Peyer's patch (tissue), 4 donors: Measurements from ENCODE around the gene NIT1. TPM values are rescaled to one million over a fixed set of nuclear protein-coding genes. Genes with fewer than 3 reads are reported as not detected.

Experiments
- DNase-seq, 3 donors: peaks; one replicate each; pipeline ENCODE4 v3.0.0-alpha.2; 2017 to 2019
- H3K27ac ChIP-seq, 4 donors: fragments of 200-600 bp; sonication (generic); one replicate each; pipeline ENCODE4 v1.5.1; 2016 to 2019
- H3K27me3 ChIP-seq, 2 donors: fragments of 200-600 bp; sonication (generic); one replicate each; pipeline ENCODE4 v1.5.1; 2019
- H3K36me3 ChIP-seq, 3 donors: fragments of 200-600 bp; sonication (generic); one replicate each; pipeline ENCODE4 v1.5.1; 2016 to 2019
- H3K4me1 ChIP-seq, 4 donors: fragments of 200-600 bp; sonication (generic); one replicate each; pipeline ENCODE4 v1.5.1; 2016 to 2019
- H3K4me3 ChIP-seq, 4 donors: fragments of 200-600 bp; sonication (generic); 1 replicate in 3 of 4; 2 replicates in 1 of 4; pipeline ENCODE4 v1.5.1; 2016 to 2019; ENCODE audit warnings: mild to moderate bottlenecking in 1 of 4
- H3K9me3 ChIP-seq, 4 donors: fragments of 200-600 bp; sonication (generic); one replicate each; pipeline ENCODE4 v1.5.1; 2016 to 2019; ENCODE audit warnings: mild to moderate bottlenecking in 1 of 4
- CTCF ChIP-seq, 6 experiments: fragments of 450-650 bp in 4 of 6; fragments of 200-600 bp in 2 of 6; sonication (generic) in 1 of 6; IDR thresholded peaks; one replicate each; pipeline ENCODE4 v1.5.1; 2017 to 2019; ENCODE audit warnings: antibody characterized with exemption in 6 of 6, mild to moderate bottlenecking in 3 of 6, moderate library complexity in 1 of 6
- POLR2A ChIP-seq, 2 donors: fragments of 450-650 bp; IDR thresholded peaks; one replicate each; pipeline ENCODE4 v1.5.1; 2017; ENCODE audit warnings: antibody characterized with exemption in 2 of 2, mild to moderate bottlenecking in 2 of 2, moderate library complexity in 2 of 2
- total RNA-seq, 4 donors: library from RNA; depleted of rRNA; stranded (reverse); fragments of >200 nt; gene quantifications; one replicate each; pipeline ENCODE4 v1.1.0, GENCODE V29; 2016

The NIT1 gene
- total RNA-seq, 4 donors from 2014 or later, result 54.5 to 148 (median 120) TPM

- Histone ChIP-seq H3K9me3 (no peaks in the 10 kb centered on the region), H3K4me3 (peak overlapping the region; percentile 72 to 98 (median 82)), H3K27ac (peak overlapping the region; percentile 91 to 96 (median 94)), H3K36me3 (peaks cover 0 to 13% (median 0%) of the 10 kb centered on the region in 3 donors), H3K27me3 (no peaks in the 10 kb centered on the region), H3K4me1 (peaks cover 0 to 24% (median 10%) of the 10 kb centered on the region in 4 donors)
- DNase-seq, result no peak
- no peak for TF ChIP-seq POLR2A (IDR thresholded peaks at IDR 0.05)
- TF ChIP-seq CTCF (IDR thresholded peaks at IDR 0.05), result peak in 1 of 6 experiments; percentile 2
These were observed 15.4 kb downstream of the NIT1 start for GRCh38 chr1:161133220-161133740.

GRCh38 chr1:161137881-161138280, 20.0 kb downstream of the NIT1 start:
- no peak for TF ChIP-seq POLR2A (IDR thresholded peaks at IDR 0.05)
- TF ChIP-seq CTCF (IDR thresholded peaks at IDR 0.05), result no peak
- peaks cover 0 to 9% (median 5%) of the 10 kb centered on the region in 4 donors for H3K4me1 ChIP-seq
- no peaks in the 10 kb centered on the region for H3K36me3 ChIP-seq
- H3K27me3 ChIP-seq, result no peaks in the 10 kb centered on the region
- DNase-seq, result no peak
- H3K4me3 ChIP-seq, result no peak overlapping the region
- no peak overlapping the region for H3K27ac ChIP-seq
- H3K9me3 ChIP-seq, result no peaks in the 10 kb centered on the region

DNA sequence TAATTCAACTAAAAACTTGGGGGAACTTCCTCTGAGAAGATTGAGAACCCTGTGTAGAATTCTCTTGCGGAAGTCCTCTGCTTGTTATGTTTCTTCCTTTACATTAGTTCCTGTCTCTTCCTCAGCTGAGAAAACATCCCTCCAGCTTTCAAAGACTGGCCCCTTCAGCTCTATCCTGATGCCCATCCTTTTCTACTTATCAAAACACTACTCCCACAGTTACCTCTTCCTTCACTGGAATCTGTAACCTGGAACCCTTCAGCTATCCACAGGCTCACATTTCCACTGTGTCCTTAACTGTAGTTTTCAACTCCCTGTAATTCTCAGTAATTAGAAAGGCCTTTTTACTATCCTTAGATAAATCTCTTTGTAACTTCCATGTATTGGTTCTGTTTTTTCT, 20.5 kb downstream of the NIT1 start:
- Histone ChIP-seq H3K9me3 (no peaks in the 10 kb centered on the region), H3K4me3 (no peak overlapping the region), H3K4me1 (peaks cover 0 to 9% (median 5%) of the 10 kb centered on the region in 4 donors), H3K36me3 (no peaks in the 10 kb centered on the region), H3K27me3 (no peaks in the 10 kb centered on the region), H3K27ac (no peak overlapping the region)
- no peak for TF ChIP-seq CTCF (IDR thresholded peaks at IDR 0.05)
- no peak for TF ChIP-seq POLR2A (IDR thresholded peaks at IDR 0.05)
- DNase-seq, result no peak

DNA sequence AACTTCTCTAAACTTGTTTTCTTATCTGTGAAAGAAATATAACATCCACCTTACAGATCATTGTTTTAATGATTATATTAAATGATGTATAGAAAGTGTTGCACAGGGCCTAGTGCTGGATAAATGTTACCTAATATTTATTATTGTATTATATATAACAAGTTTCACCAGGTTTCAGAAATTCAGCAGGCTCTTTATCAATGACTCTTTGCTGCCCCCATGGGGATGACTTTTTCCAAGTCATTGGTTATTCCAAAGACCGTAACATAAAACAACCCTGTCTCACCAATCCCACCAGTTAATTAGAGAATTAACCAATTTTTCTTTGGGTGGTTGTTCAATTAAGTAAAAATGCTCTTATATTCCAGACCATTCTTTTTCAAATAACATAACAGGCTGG, 21.9 kb downstream of the NIT1 start:
- no peaks in the 10 kb centered on the region for H3K27me3 ChIP-seq
- TF ChIP-seq POLR2A (IDR thresholded peaks at IDR 0.05), result no peak
- peak in 4 of 6 experiments; percentile 45 to 60 (median 55) for TF ChIP-seq CTCF (IDR thresholded peaks at IDR 0.05)

GRCh38 chr1:161140755-161141400, 23.0 kb downstream of the NIT1 start:
- Histone ChIP-seq H3K27me3 (no peaks in the 10 kb centered on the region), H3K9me3 (no peaks in the 10 kb centered on the region), H3K27ac (no peak overlapping the region), H3K36me3 (no peaks in the 10 kb centered on the region), H3K4me3 (no peak overlapping the region), H3K4me1 (no peaks in the 10 kb centered on the region)
- DNase-seq, result no peak
- TF ChIP-seq POLR2A (IDR thresholded peaks at IDR 0.05) (no peak), CTCF (IDR thresholded peaks at IDR 0.05) (no peak)

More for the DNA sequence above, 21.9 kb downstream of the NIT1 start:
- no peaks in the 10 kb centered on the region for H3K4me1 ChIP-seq
- peak in 2 of 3 donors; percentile 44 to 68 for DNase-seq
- no peaks in the 10 kb centered on the region for H3K36me3 ChIP-seq
- H3K27ac ChIP-seq, result no peak overlapping the region
- no peak overlapping the region for H3K4me3 ChIP-seq
- H3K9me3 ChIP-seq, result no peaks in the 10 kb centered on the region
